Right ventricle myocardium superior (tissue), 1 donor: ENCODE data around the gene DOCK3. TPM values are rescaled to one million over a fixed set of nuclear protein-coding genes. Genes with fewer than 3 reads are reported as not detected.

ENCODE experiments used
- ATAC-seq: fragments of 200-7000 bp; cut with Tn5 transposase; one replicate; pipeline ENCODE4 v1.9.1; 2020; ENCODE audit warnings: mild to moderate bottlenecking; ENCODE audit not compliant: poor library complexity
- DNase-seq: peaks from one replicate; pipeline ENCODE4 v3.0.0-alpha.2; 2020
- intact Hi-C: fragments of 100-400 bp; cut with DNase I; formaldehyde crosslinking; loops from one replicate; pipeline ENCODE4 v1.11.2; 2022
- total RNA-seq: library from RNA; stranded (reverse); fragmentation: NEBNext Ultra II Directional; extraction: Animal tissue kit (Norgen Biotek cat#: 25700); gene quantifications from one replicate; pipeline ENCODE4 v1.2.1, GENCODE V29; 2021
- donor health status: DM: no; HTN: yes; CAD: no; lungs with severe emphysema.

DOCK3 gene
- total RNA-seq, 1 donor from 2014 or later: 3.6 TPM

- no peak for ATAC-seq
- intact Hi-C loops: no loop called here
- no peak for DNase-seq
These were observed 26.4 kb upstream of the DOCK3 start for GRCh38 chr3:50648313-50648712.

GRCh38 chr3:50648944-50649343 is 25.8 kb upstream of the DOCK3 start:
- no peak for DNase-seq
- intact Hi-C loops: no loop called here

GRCh38 chr3:50649451-50649931 is 25.2 kb upstream of the DOCK3 start:
- intact Hi-C loops: no loop called here
- peak; percentile 85 for DNase-seq
- peak; percentile 82 for ATAC-seq

More at GRCh38 chr3:50648944-50649343, 25.8 kb upstream of the DOCK3 start:
- peak; percentile 54 for ATAC-seq

- ATAC-seq: no peak
- no peak for DNase-seq
- intact Hi-C loops: no loop called here
These were observed 24.7 kb upstream of the DOCK3 start for GRCh38 chr3:50650018-50650417.

- DNase-seq: no peak
- intact Hi-C loops: no loop called here
- ATAC-seq: no peak
These were observed 23.3 kb upstream of the DOCK3 start for GRCh38 chr3:50651445-50651844.

- no peak for DNase-seq
- ATAC-seq: no peak
- intact Hi-C loops: loop anchor here (2.0 kb wide), 1 partner anchor 35 kb away; the partner anchor contains the start of gene MAPKAPK3
These were observed 22.7 kb upstream of the DOCK3 start for GRCh38 chr3:50651920-50652529.

- intact Hi-C loops: loop anchor here (2.0 kb wide), 1 partner anchor 36 kb away; the partner anchor contains the start of gene MAPKAPK3
- ATAC-seq (peak; percentile 40), DNase-seq (peak; percentile 55)
These were observed 22.0 kb upstream of the DOCK3 start for GRCh38 chr3:50652709-50653108.

GRCh38 chr3:50653937-50654595 is 20.7 kb upstream of the DOCK3 start:
- ATAC-seq (no peak), DNase-seq (no peak)
- intact Hi-C loops: loop anchor here (2.0 kb wide), 1 partner anchor 37 kb away; the partner anchor contains the start of gene MAPKAPK3

- ATAC-seq (peak; percentile 1), DNase-seq (no peak)
- intact Hi-C loops: no loop called here
These were observed 19.5 kb upstream of the DOCK3 start for GRCh38 chr3:50655009-50655830.

- intact Hi-C loops: no loop called here
- no peak for ATAC-seq
- DNase-seq: no peak
These were observed 18.1 kb upstream of the DOCK3 start for GRCh38 chr3:50656417-50657195.

- DNase-seq (no peak), ATAC-seq (no peak)
- intact Hi-C loops: no loop called here
These were observed 17.3 kb upstream of the DOCK3 start for GRCh38 chr3:50657407-50657806.

- no peak for ATAC-seq
- intact Hi-C loops: no loop called here
- DNase-seq: no peak
These were observed 16.9 kb upstream of the DOCK3 start for GRCh38 chr3:50657816-50658215.

GRCh38 chr3:50658416-50658815 is 16.3 kb upstream of the DOCK3 start:
- DNase-seq (no peak), ATAC-seq (no peak)
- intact Hi-C loops: no loop called here

- intact Hi-C loops: no loop called here
- DNase-seq: no peak
- no peak for ATAC-seq
These were observed 15.9 kb upstream of the DOCK3 start for GRCh38 chr3:50658831-50659230.

- intact Hi-C loops: no loop called here
- ATAC-seq: no peak
- DNase-seq: no peak
These were observed 14.3 kb upstream of the DOCK3 start for GRCh38 chr3:50660386-50660785.

- ATAC-seq (no peak), DNase-seq (no peak)
- intact Hi-C loops: no loop called here
These were observed 13.3 kb upstream of the DOCK3 start for GRCh38 chr3:50661321-50661837.

GRCh38 chr3:50662408-50662807 is 12.3 kb upstream of the DOCK3 start:
- DNase-seq (no peak), ATAC-seq (no peak)

GRCh38 chr3:50665081-50665840 is 9.5 kb upstream of the DOCK3 start:
- ATAC-seq (no peak), DNase-seq (no peak)
- intact Hi-C loops: no loop called here

More at GRCh38 chr3:50662408-50662807, 12.3 kb upstream of the DOCK3 start:
- intact Hi-C loops: no loop called here
